Keratinocyte (primary cell): ENCODE data around the gene TSPAN17. TPM values are rescaled to one million over a fixed set of nuclear protein-coding genes. Genes with fewer than 3 reads are reported as not detected.

ENCODE experiments used
- DNase-seq: peaks from one replicate; pipeline ENCODE4 v3.0.0-alpha.2; 2011; ENCODE audit warnings: low read depth, missing footprints, low spot score
- FAIRE-seq: peaks from 2 replicates; lab custom pipeline; 2011; peaks lifted over from hg19 to GRCh38; lab: Jason Lieb, UNC
- H2AFZ ChIP-seq: 2 replicates; pipeline ENCODE4 v1.6.0; 2012; ENCODE audit warnings: low read length, control low read depth, inconsistent platforms; ENCODE audit not compliant: control insufficient read depth
- H3K27ac ChIP-seq: 2 replicates; pipeline ENCODE4 v1.5.1; 2011; ENCODE audit warnings: low read length; ENCODE audit not compliant: control insufficient read depth, insufficient read depth
- H3K27me3 ChIP-seq: 3 replicates; pipeline ENCODE4 v1.6.0; 2011; ENCODE audit warnings: low read length; ENCODE audit not compliant: control insufficient read depth, insufficient read depth; ENCODE audit errors: extremely low read depth
- H3K36me3 ChIP-seq, 2 experiments: 2 replicates in 1 of 2; 3 replicates in 1 of 2; pipeline ENCODE4 v1.5.1; 2011; ENCODE audit warnings: low read length in 2 of 2, mild to moderate bottlenecking in 1 of 2; ENCODE audit not compliant: control insufficient read depth in 2 of 2, insufficient read depth in 2 of 2; ENCODE audit errors: extremely low read depth in 1 of 2
- H3K4me1 ChIP-seq: 3 replicates; pipeline ENCODE4 v1.5.1; 2011; ENCODE audit warnings: low read length; ENCODE audit not compliant: control insufficient read depth, insufficient read depth; ENCODE audit errors: extremely low read depth
- H3K4me2 ChIP-seq: 3 replicates; pipeline ENCODE4 v1.6.0; 2011; ENCODE audit warnings: low read depth, low read length; ENCODE audit not compliant: control insufficient read depth, insufficient read depth; ENCODE audit errors: extremely low read depth
- H3K4me3 ChIP-seq, 3 experiments: fragments of 200-600 bp in 1 of 3; sonication (generic) in 1 of 3; 2 replicates in 2 of 3; 3 replicates in 1 of 3; pipeline ENCODE4 v1.5.1; 2011 to 2016; ENCODE audit warnings: low read length in 3 of 3, mild to moderate bottlenecking in 3 of 3, control low read depth in 2 of 3, inconsistent platforms in 1 of 3, low read depth in 1 of 3, mixed read lengths in 1 of 3, mixed run types in 1 of 3, moderate library complexity in 1 of 3; ENCODE audit not compliant: control insufficient read depth in 2 of 3, insufficient read depth in 2 of 3; ENCODE audit errors: extremely low read depth in 1 of 3
- H3K79me2 ChIP-seq: 2 replicates; pipeline ENCODE4 v1.6.0; 2012; ENCODE audit warnings: low read length; ENCODE audit not compliant: control insufficient read depth, insufficient read depth
- H3K9ac ChIP-seq: 3 replicates; pipeline ENCODE4 v1.6.0; 2011; ENCODE audit warnings: low read length; ENCODE audit not compliant: control insufficient read depth, insufficient read depth; ENCODE audit errors: extremely low read depth
- H3K9me1 ChIP-seq: 3 replicates; pipeline ENCODE4 v1.6.0; 2011; ENCODE audit warnings: low read length; ENCODE audit not compliant: control insufficient read depth, insufficient read depth; ENCODE audit errors: extremely low read depth
- H3K9me3 ChIP-seq: 2 replicates; pipeline ENCODE4 v1.5.1; 2012; ENCODE audit warnings: low read depth, low read length; ENCODE audit not compliant: control insufficient read depth
- H4K20me1 ChIP-seq: 3 replicates; pipeline ENCODE4 v1.6.0; 2011; ENCODE audit warnings: low read length; ENCODE audit not compliant: control insufficient read depth, insufficient read depth; ENCODE audit errors: extremely low read depth
- CTCF ChIP-seq, 3 experiments: IDR thresholded peaks in 1 of 3; conservative IDR thresholded peaks in 1 of 3; optimal IDR thresholded peaks in 1 of 3; 2 replicates in 2 of 3; 3 replicates in 1 of 3; pipeline versions ENCODE3 to v1.5.1; 2011; ENCODE audit warnings: low read length in 3 of 3, mild to moderate bottlenecking in 3 of 3, moderate library complexity in 2 of 3, control low read depth in 1 of 3, inconsistent platforms in 1 of 3; ENCODE audit not compliant: insufficient read depth in 2 of 3; ENCODE audit errors: extremely low read depth in 1 of 3
- EZH2 ChIP-seq: IDR thresholded peaks from one replicate; pipeline ENCODE4 v1.6.1; 2012; ENCODE audit warnings: inconsistent platforms, mild to moderate bottlenecking, low read length, moderate library complexity
- dilution Hi-C: fragments of 300-500 bp; cut with MboI; formaldehyde crosslinking; loops from one replicate; pipeline ENCODE4 v1.7.0; 2020; ENCODE audit warnings: low sequenced_read_pairs; ENCODE audit not compliant: extremely low pct_ligation_motif_present
- polyA plus RNA-seq, 5 experiments: library from polyadenylated mRNA; depleted of rRNA in 3 of 5; stranded (reverse) in 3 of 5; stranded (forward) in 1 of 5; unstranded in 1 of 5; fragments of >200 nt; gene quantifications; 1 replicate in 1 of 5; 2 replicates in 3 of 5; 3 replicates in 1 of 5; pipeline versions ENCODE4 v1.2.1 to v1.2.3, GENCODE V29; 2011 to 2012; ENCODE audit warnings: missing spikeins in 2 of 5, low read depth in 1 of 5, low replicate concordance in 1 of 5

The TSPAN17 gene
- polyA plus RNA-seq, 1 donor (not counting 4 experiments of a cell fraction or from before 2014, with no cell fraction given), result 53.1 TPM

- FAIRE-seq, result no peak
- DNase-seq, result no peak
- Histone ChIP-seq H3K9me3 (no peaks in the 10 kb centered on the region), H3K4me2 (no peak overlapping the region), H3K9ac (no peak overlapping the region), H3K9me1 (no peaks in the 10 kb centered on the region), H4K20me1 (no peaks in the 10 kb centered on the region), H3K4me3 (no peak overlapping the region), H3K36me3 (no peaks in the 10 kb centered on the region), H2AFZ (no peak overlapping the region), H3K79me2 (no peaks in the 10 kb centered on the region), H3K27me3 (peaks cover 35% of the 10 kb centered on the region), H3K4me1 (peaks cover 13% of the 10 kb centered on the region), H3K27ac (no peak overlapping the region)
- dilution Hi-C loops, result no loop called here
- TF ChIP-seq CTCF (optimal IDR thresholded peaks at IDR 0.05 in 1 of 3, IDR thresholded peaks at IDR 0.05 in 1 of 3, conservative IDR thresholded peaks at IDR 0.05 in 1 of 3; ENCODE audit: extremely low read depth in 1 of 3, insufficient read depth in 2 of 3, low read length in 3 of 3), result no peak
- no peak for TF ChIP-seq EZH2
Measured at GRCh38 chr5:176633598-176633997, 13.7 kb upstream of the TSPAN17 start.

- FAIRE-seq, result no peak
- no peak overlapping the region for H3K4me2 ChIP-seq
- no peak overlapping the region for H3K4me3 ChIP-seq
- H3K36me3 ChIP-seq, result no peaks in the 10 kb centered on the region
- dilution Hi-C loops, result no loop called here
- no peaks in the 10 kb centered on the region for H4K20me1 ChIP-seq
- H3K79me2 ChIP-seq, result no peaks in the 10 kb centered on the region
- H2AFZ ChIP-seq, result no peak overlapping the region
- H3K4me1 ChIP-seq, result no peaks in the 10 kb centered on the region
- peaks cover 17% of the 10 kb centered on the region for H3K27me3 ChIP-seq
- TF ChIP-seq CTCF (optimal IDR thresholded peaks at IDR 0.05 in 1 of 3, IDR thresholded peaks at IDR 0.05 in 1 of 3, conservative IDR thresholded peaks at IDR 0.05 in 1 of 3; ENCODE audit: extremely low read depth in 1 of 3, insufficient read depth in 2 of 3, low read length in 3 of 3) (no peak), EZH2 (no peak)
- no peak overlapping the region for H3K9ac ChIP-seq
- no peaks in the 10 kb centered on the region for H3K9me1 ChIP-seq
- H3K9me3 ChIP-seq, result no peaks in the 10 kb centered on the region
- no peak for DNase-seq
- no peak overlapping the region for H3K27ac ChIP-seq
Measured at GRCh38 chr5:176636426-176636825, 10.9 kb upstream of the TSPAN17 start.
